CD14-positive monocyte (primary cell): ENCODE measurements around the gene DAZAP1. TPM values are rescaled to one million over a fixed set of nuclear protein-coding genes. Genes with fewer than 3 reads are reported as not detected.

Experiments used
- DNase-seq, 3 donors: peaks; one replicate each; pipeline ENCODE4 v3.0.0-alpha.2; 2011 to 2022
- H2AFZ ChIP-seq: 2 replicates; pipeline ENCODE4 v1.6.0; 2012; ENCODE audit warnings: mild to moderate bottlenecking, low read depth, low read length, inconsistent platforms; ENCODE audit not compliant: insufficient read depth, poor library complexity, severe bottlenecking
- H3K27ac ChIP-seq, 2 donors: 1 replicate in 1 of 2; 2 replicates in 1 of 2; pipeline ENCODE4 v1.5.1; 2012 to 2013; ENCODE audit warnings: low read length in 2 of 2, control low read depth in 1 of 2, inconsistent platforms in 1 of 2, low read depth in 1 of 2, mild to moderate bottlenecking in 1 of 2
- H3K27me3 ChIP-seq, 2 donors: one replicate each; pipeline versions ENCODE4 v1.6.0 to v1.6.1; 2011 to 2013; ENCODE audit warnings: low read length in 2 of 2; ENCODE audit not compliant: control insufficient read depth in 2 of 2, insufficient read depth in 2 of 2
- H3K36me3 ChIP-seq, 2 donors: replicated peaks in 1 of 2; 1 replicate in 1 of 2; 2 replicates in 1 of 2; pipeline versions ENCODE4 v1.5.1 to v1.6.1; 2012 to 2013; ENCODE audit warnings: low read length in 2 of 2, control low read depth in 1 of 2, inconsistent platforms in 1 of 2, mild to moderate bottlenecking in 1 of 2; ENCODE audit not compliant: insufficient read depth in 2 of 2, control insufficient read depth in 1 of 2
- H3K4me1 ChIP-seq, 2 donors: 1 replicate in 1 of 2; 2 replicates in 1 of 2; pipeline versions ENCODE4 v1.5.1 to v1.6.1; 2012 to 2013; ENCODE audit warnings: low read length in 2 of 2, control low read depth in 1 of 2, inconsistent platforms in 1 of 2, mild to moderate bottlenecking in 1 of 2, moderate library complexity in 1 of 2; ENCODE audit not compliant: insufficient read depth in 2 of 2, control insufficient read depth in 1 of 2
- H3K4me2 ChIP-seq: replicated peaks from 2 replicates; pipeline ENCODE3; 2012; ENCODE audit warnings: low read length, moderate library complexity, mild to moderate bottlenecking; ENCODE audit not compliant: poor library complexity, severe bottlenecking; ENCODE audit errors: extremely low read depth
- H3K4me3 ChIP-seq, 3 experiments: fragments of 200-600 bp in 1 of 3; sonication (generic) in 1 of 3; replicated peaks in 1 of 3; 1 replicate in 2 of 3; 2 replicates in 1 of 3; pipeline ENCODE4 v1.5.1; 2011 to 2013; ENCODE audit warnings: low read length in 3 of 3, mild to moderate bottlenecking in 3 of 3, control low read depth in 2 of 3, low read depth in 2 of 3, inconsistent platforms in 1 of 3, moderate library complexity in 1 of 3
- H3K79me2 ChIP-seq: 2 replicates; pipeline ENCODE4 v1.6.0; 2012; ENCODE audit warnings: mild to moderate bottlenecking, control low read depth, inconsistent platforms, low read length, moderate library complexity; ENCODE audit not compliant: insufficient read depth
- H3K9ac ChIP-seq: 2 replicates; pipeline ENCODE4 v1.6.0; 2017; ENCODE audit warnings: low read length, mild to moderate bottlenecking; ENCODE audit not compliant: insufficient read depth, poor library complexity, severe bottlenecking
- H3K9me3 ChIP-seq, 2 donors: replicated peaks in 1 of 2; 1 replicate in 1 of 2; 2 replicates in 1 of 2; pipeline versions ENCODE4 v1.5.1 to v1.6.1; 2012 to 2013; ENCODE audit warnings: low read length in 2 of 2, control low read depth in 1 of 2; ENCODE audit not compliant: control insufficient read depth in 1 of 2, insufficient read depth in 1 of 2
- H4K20me1 ChIP-seq: 2 replicates; pipeline ENCODE4 v1.6.0; 2012; ENCODE audit warnings: mild to moderate bottlenecking, low read length, control low read depth, moderate library complexity; ENCODE audit not compliant: insufficient read depth
- H3K27ac Mint-ChIP-seq, 7 donors: one replicate each; pipeline ENCODE4 v1.8.0; 2020; ENCODE audit warnings: mild to moderate bottlenecking in 7 of 7, mixed read lengths in 7 of 7, moderate library complexity in 6 of 7, inconsistent platforms in 2 of 7
- H3K27me3 Mint-ChIP-seq, 3 donors: one replicate each; pipeline ENCODE4 v1.8.0; 2021 to 2022; ENCODE audit warnings: low read depth in 3 of 3, mild to moderate bottlenecking in 3 of 3, mixed read lengths in 3 of 3, moderate library complexity in 3 of 3, inconsistent platforms in 1 of 3
- H3K36me3 Mint-ChIP-seq, 2 donors: one replicate each; pipeline ENCODE4 v1.8.0; 2020; ENCODE audit warnings: mixed read lengths in 2 of 2, inconsistent platforms in 1 of 2, mild to moderate bottlenecking in 1 of 2
- H3K4me1 Mint-ChIP-seq: one replicate; pipeline ENCODE4 v1.8.0; 2020; ENCODE audit warnings: mild to moderate bottlenecking, mixed read lengths
- H3K4me3 Mint-ChIP-seq, 2 donors: one replicate each; pipeline ENCODE4 v1.8.0; 2020; ENCODE audit warnings: mild to moderate bottlenecking in 2 of 2, mixed read lengths in 2 of 2, moderate library complexity in 1 of 2
- H3K9me3 Mint-ChIP-seq, 7 donors: one replicate each; pipeline ENCODE4 v1.8.0; 2020 to 2022; ENCODE audit warnings: mixed read lengths in 7 of 7, mild to moderate bottlenecking in 6 of 7, moderate library complexity in 6 of 7, inconsistent platforms in 2 of 7
- WGBS: methylation state at CpG from one replicate; pipeline ENCODE4 v1.1.5; 2013; ENCODE audit warnings: missing lambda C conversion rate; ENCODE audit not compliant: insufficient coverage; 5-methylcytosine and 5-hydroxymethylcytosine counted together
- intact Hi-C, 2 donors: fragments of 100-400 bp; cut with micrococcal nuclease; formaldehyde crosslinking; loops; one replicate each; pipeline versions ENCODE4 v1.15.0 to v1.15.1; 2023
- polyA plus RNA-seq, 3 donors: library from polyadenylated mRNA; depleted of rRNA in 1 of 3; unstranded in 2 of 3; stranded (reverse) in 1 of 3; fragments of 300-500 nt in 2 of 3; fragments of >200 nt in 1 of 3; fragmentation: Illumina TruSeq in 2 of 3; gene quantifications; 1 replicate in 2 of 3; 2 replicates in 1 of 3; pipeline ENCODE4 v1.2.3, GENCODE V29; 2012 to 2021
- TF ChIP-seq, protein P1 (sequence below): fragments of 200-600 bp; IDR thresholded peaks from one replicate; pipeline ENCODE4 v1.8.0; 2022; ENCODE audit warnings: antibody characterized with exemption, mild to moderate bottlenecking

Gene DAZAP1
- polyA plus RNA-seq, 3 donors = 3.3 to 57.1 (median 4.2) TPM

- Histone ChIP-seq H3K4me3 (no peak overlapping the region), H3K4me2 (no peak overlapping the region), H3K79me2 (peaks cover 28% of the 10 kb centered on the region), H3K27ac (no peak overlapping the region), H3K27me3 (peaks cover 7 to 21% of the 10 kb centered on the region in 2 donors), H3K4me1 (peaks cover 27 to 51% of the 10 kb centered on the region in 2 donors), H3K36me3 (peaks cover 27 to 35% of the 10 kb centered on the region in 2 donors), H3K9ac (no peak overlapping the region), H3K9me3 (no peaks in the 10 kb centered on the region), H2AFZ (no peak overlapping the region), H4K20me1 (peaks cover 72% of the 10 kb centered on the region)
- H3K27ac Mint-ChIP-seq = peak overlapping the region in 1 of 7 donors; percentile 66
- intact Hi-C loops = loop anchor here (5.0 to 10.0 kb wide), 2 partner anchors 35 to 73 kb away; partner anchors contain the start of genes ADAMTSL5 (in 1 of the 2) and C19orf25 (in 1 of the 2)
- H3K4me1 Mint-ChIP-seq = peaks cover 31% of the 10 kb centered on the region
- TF ChIP-seq, protein P1, sequence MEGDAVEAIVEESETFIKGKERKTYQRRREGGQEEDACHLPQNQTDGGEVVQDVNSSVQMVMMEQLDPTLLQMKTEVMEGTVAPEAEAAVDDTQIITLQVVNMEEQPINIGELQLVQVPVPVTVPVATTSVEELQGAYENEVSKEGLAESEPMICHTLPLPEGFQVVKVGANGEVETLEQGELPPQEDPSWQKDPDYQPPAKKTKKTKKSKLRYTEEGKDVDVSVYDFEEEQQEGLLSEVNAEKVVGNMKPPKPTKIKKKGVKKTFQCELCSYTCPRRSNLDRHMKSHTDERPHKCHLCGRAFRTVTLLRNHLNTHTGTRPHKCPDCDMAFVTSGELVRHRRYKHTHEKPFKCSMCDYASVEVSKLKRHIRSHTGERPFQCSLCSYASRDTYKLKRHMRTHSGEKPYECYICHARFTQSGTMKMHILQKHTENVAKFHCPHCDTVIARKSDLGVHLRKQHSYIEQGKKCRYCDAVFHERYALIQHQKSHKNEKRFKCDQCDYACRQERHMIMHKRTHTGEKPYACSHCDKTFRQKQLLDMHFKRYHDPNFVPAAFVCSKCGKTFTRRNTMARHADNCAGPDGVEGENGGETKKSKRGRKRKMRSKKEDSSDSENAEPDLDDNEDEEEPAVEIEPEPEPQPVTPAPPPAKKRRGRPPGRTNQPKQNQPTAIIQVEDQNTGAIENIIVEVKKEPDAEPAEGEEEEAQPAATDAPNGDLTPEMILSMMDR = no peak
- H3K9me3 Mint-ChIP-seq = peaks cover 0 to 3% (median 2%) of the 10 kb centered on the region in 7 donors
- H3K36me3 Mint-ChIP-seq = peaks cover 33 to 35% of the 10 kb centered on the region in 2 donors
- no peak overlapping the region for H3K4me3 Mint-ChIP-seq
- DNase-seq = no peak
- peaks cover 14 to 31% (median 14%) of the 10 kb centered on the region in 3 donors for H3K27me3 Mint-ChIP-seq
- WGBS = 92% methylated on average over 18 of the region's 25 CpGs
Measured at GRCh38 chr19:1441677-1442438, 34.5 kb downstream of the DAZAP1 start.

- Histone ChIP-seq H3K27ac (no peak overlapping the region), H3K79me2 (peaks cover 7% of the 10 kb centered on the region), H3K4me1 (peaks cover 14 to 32% of the 10 kb centered on the region in 2 donors), H3K4me3 (peak overlapping the region; percentile 1 to 74 (median 37)), H4K20me1 (peaks cover 68% of the 10 kb centered on the region), H3K9me3 (peaks cover 0 to 18% of the 10 kb centered on the region in 2 donors), H3K27me3 (peaks cover 33 to 53% of the 10 kb centered on the region in 2 donors), H3K9ac (peak overlapping the region; percentile 57), H3K36me3 (peaks cover 18 to 25% of the 10 kb centered on the region in 2 donors), H2AFZ (peak overlapping the region; percentile 82), H3K4me2 (peak overlapping the region; percentile 87)
- TF ChIP-seq, protein P1 = peak; percentile 96
- Mint-ChIP-seq H3K9me3 (peaks cover 0 to 21% (median 11%) of the 10 kb centered on the region in 7 donors), H3K36me3 (peaks cover 24 to 27% of the 10 kb centered on the region in 2 donors), H3K27ac (no peak overlapping the region), H3K27me3 (peaks cover 40 to 65% (median 44%) of the 10 kb centered on the region in 3 donors), H3K4me3 (peak overlapping the region; percentile 69 to 87), H3K4me1 (peaks cover 20% of the 10 kb centered on the region)
- intact Hi-C loops = loop anchor here in 1 of 2 donors (10.0 kb wide), 1 partner anchor 69 kb away; the partner anchor contains the start of gene ADAMTSL5
- 4% methylated on average over 67 of the region's 70 CpGs for WGBS
- peak; percentile 39 to 61 (median 59) for DNase-seq
Measured at GRCh38 chr19:1445185-1445931, 38.0 kb downstream of the DAZAP1 start.
